GM23338 (cell line): ENCODE measurements around the gene SELP.
"Not testable (repeated sequence)": the region's sequence is repeated elsewhere in the genome, so short reads cannot be mapped to it uniquely, and the experiment has no call there.

Experiments
- CTCF ChIP-seq, 2 experiments: fragments of 200-600 bp in 1 of 2; sonication (generic) in 1 of 2; conservative IDR thresholded peaks; 2 replicates each; pipeline versions ENCODE4 v1.5.1 to v1.6.1; 2016 to 2017; ENCODE audit warnings: antibody characterized with exemption in 2 of 2, low read depth in 2 of 2, mild to moderate bottlenecking in 2 of 2, moderate library complexity in 1 of 2
- JUNB ChIP-seq: IDR thresholded peaks from one replicate; pipeline ENCODE4 v1.6.1; 2016; ENCODE audit warnings: antibody characterized with exemption; ENCODE audit not compliant: unreplicated experiment
- POLR2AphosphoS5 ChIP-seq: IDR thresholded peaks from 2 replicates; pipeline ENCODE4 v1.6.1; 2016; ENCODE audit warnings: antibody characterized with exemption, low read depth
- REST ChIP-seq: IDR thresholded peaks from one replicate; pipeline ENCODE4 v1.6.1; 2018; ENCODE audit warnings: antibody characterized with exemption; ENCODE audit not compliant: unreplicated experiment
- ZNF331 ChIP-seq: fragments of 250-450 bp; sonication (Bioruptor Pico); IDR thresholded peaks from 2 replicates; pipeline ENCODE4 v1.5.0; 2020; ENCODE audit warnings: low read depth, mild to moderate bottlenecking, moderate library complexity

- TF ChIP-seq CTCF (conservative IDR thresholded peaks at IDR 0.05; ENCODE audit: low read depth in 2 of 2); ZNF331 (CRISPR knock-in tag); POLR2AphosphoS5; JUNB; REST: not testable (repeated sequence)
Observed at GRCh38 chr1:169667227-169667639, 37.3 kb upstream of the SELP start.
